Hepatic stellate cell (primary cell): ENCODE data around the gene KISS1.
A peak's percentile ranks its signal among the peaks of the same experiment; 100 is the strongest.

ENCODE experiments used
- DNase-seq: peaks from one replicate; pipeline ENCODE4 v3.0.0; 2011; ENCODE audit warnings: low spot score

Gene KISS1

GRCh38 chr1:204155881-204156280 is 40.4 kb downstream of the KISS1 start:
- DNase-seq: no peak

GRCh38 chr1:204154568-204155255 is 41.6 kb downstream of the KISS1 start:
- no peak for DNase-seq

- DNase-seq: no peak
These were observed 42.6 kb downstream of the KISS1 start for GRCh38 chr1:204153667-204154066.

GRCh38 chr1:204152310-204153044 is 43.8 kb downstream of the KISS1 start:
- no peak for DNase-seq

GRCh38 chr1:204151552-204152309 is 44.6 kb downstream of the KISS1 start, which contains the start of gene ETNK2:
Gene ETNK2, minus strand, starts transcription at chr1:204152044. Its CDS starts 192 bp downstream, at chr1:204151852.
- DNase-seq: peak; percentile 87

- no peak for DNase-seq
These were observed 45.4 kb downstream of the KISS1 start for GRCh38 chr1:204150702-204151551.

GRCh38 chr1:204149635-204150565 is 46.4 kb downstream of the KISS1 start:
- no peak for DNase-seq

- no peak for DNase-seq
These were observed 47.2 kb downstream of the KISS1 start for GRCh38 chr1:204149107-204149506.

GRCh38 chr1:204147406-204148383 is 48.6 kb downstream of the KISS1 start:
- DNase-seq: no peak

- DNase-seq: no peak
These were observed 49.3 kb downstream of the KISS1 start for GRCh38 chr1:204146965-204147364.

GRCh38 chr1:204146309-204146708 is 50.0 kb downstream of the KISS1 start:
- no peak for DNase-seq

GRCh38 chr1:204145033-204145504 is 51.2 kb downstream of the KISS1 start:
- no peak for DNase-seq

- DNase-seq: no peak
These were observed 52.8 kb downstream of the KISS1 start for GRCh38 chr1:204143276-204144041.

GRCh38 chr1:204142032-204142974 is 54.0 kb downstream of the KISS1 start:
- no peak for DNase-seq

GRCh38 chr1:204141131-204141530 is 55.2 kb downstream of the KISS1 start:
- no peak for DNase-seq
